Nephron (organoid): ENCODE measurements around the gene IMP3.
"Not testable (repeated sequence)": the region's sequence is repeated elsewhere in the genome, so short reads cannot be mapped to it uniquely, and the experiment has no call there.

ENCODE experiments used
- H3K27ac Mint-ChIP-seq, 3 experiments: 2 replicates each; pipeline ENCODE4 v1.8.0; 2020; ENCODE audit warnings: mixed read lengths in 3 of 3, mild to moderate bottlenecking in 2 of 3, moderate library complexity in 1 of 3
- H3K27me3 Mint-ChIP-seq: 2 replicates; pipeline ENCODE4 v1.8.0; 2021; ENCODE audit warnings: low read depth, mild to moderate bottlenecking, moderate library complexity, mixed read lengths
- H3K36me3 Mint-ChIP-seq: 2 replicates; pipeline ENCODE4 v1.8.0; 2020; ENCODE audit warnings: low read depth, mixed read lengths
- H3K4me1 Mint-ChIP-seq: 2 replicates; pipeline ENCODE4 v1.8.0; 2020; ENCODE audit warnings: mixed read lengths
- H3K4me3 Mint-ChIP-seq, 3 experiments: 2 replicates each; pipeline ENCODE4 v1.8.0; 2020; ENCODE audit warnings: mild to moderate bottlenecking in 3 of 3, mixed read lengths in 3 of 3, moderate library complexity in 2 of 3
- H3K9me3 Mint-ChIP-seq: 2 replicates; pipeline ENCODE4 v1.8.0; 2020; ENCODE audit warnings: mixed read lengths
- CTCF ChIP-seq, 3 experiments: fragments of 200-600 bp; sonication (generic); IDR thresholded peaks; one replicate each; pipeline ENCODE4 v1.5.0; 2021; ENCODE audit warnings: antibody characterized with exemption in 3 of 3; ENCODE audit not compliant: unreplicated experiment in 3 of 3

The IMP3 gene, protein sequence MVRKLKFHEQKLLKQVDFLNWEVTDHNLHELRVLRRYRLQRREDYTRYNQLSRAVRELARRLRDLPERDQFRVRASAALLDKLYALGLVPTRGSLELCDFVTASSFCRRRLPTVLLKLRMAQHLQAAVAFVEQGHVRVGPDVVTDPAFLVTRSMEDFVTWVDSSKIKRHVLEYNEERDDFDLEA

DNA sequence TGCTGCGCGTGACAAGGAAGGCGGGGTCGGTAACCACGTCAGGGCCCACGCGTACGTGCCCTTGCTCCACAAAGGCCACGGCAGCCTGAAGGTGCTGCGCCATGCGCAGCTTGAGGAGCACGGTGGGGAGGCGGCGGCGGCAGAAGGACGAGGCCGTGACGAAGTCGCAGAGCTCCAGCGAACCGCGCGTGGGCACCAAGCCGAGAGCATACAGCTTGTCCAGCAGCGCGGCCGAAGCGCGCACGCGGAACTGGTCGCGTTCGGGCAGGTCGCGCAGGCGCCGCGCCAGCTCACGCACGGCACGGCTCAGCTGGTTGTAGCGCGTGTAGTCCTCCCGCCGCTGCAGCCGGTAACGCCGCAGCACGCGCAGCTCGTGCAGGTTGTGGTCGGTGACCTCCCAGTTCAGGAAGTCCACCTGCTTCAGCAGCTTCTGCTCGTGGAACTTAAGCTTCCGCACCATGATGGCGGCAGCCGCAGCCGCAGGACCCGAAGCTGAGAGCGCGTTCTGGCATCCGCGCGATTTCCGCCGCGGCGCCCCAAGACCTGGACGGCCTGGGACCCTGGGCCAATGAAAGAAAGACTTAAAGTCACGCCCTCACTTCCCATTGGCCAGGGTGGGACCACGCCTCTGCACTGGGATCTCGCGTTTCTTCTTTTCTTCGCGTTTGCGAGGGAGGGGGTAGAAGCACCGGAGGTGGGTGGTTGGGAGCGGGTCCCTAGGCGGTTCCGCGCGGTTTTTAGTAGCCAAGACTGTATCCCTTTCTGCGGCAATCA, at the start of gene IMP3:
IMP3 (minus strand) TSS at position 516 of the 774 bp plus-strand sequence; CDS start at position 460, 56 bp downstream.
- H3K4me3 Mint-ChIP-seq, result peak within 1 kb of the TSS; percentile 86 to 95 (median 92)
- H3K27ac Mint-ChIP-seq, result peak within 1 kb of the TSS; percentile 92 to 94 (median 93)
- no peaks in the 10 kb centered on the region for H3K27me3 Mint-ChIP-seq
- no peaks in the 10 kb centered on the region for H3K36me3 Mint-ChIP-seq
- H3K9me3 Mint-ChIP-seq, result no peaks in the 10 kb centered on the region
- TF ChIP-seq CTCF (IDR thresholded peaks at IDR 0.05; ENCODE audit: unreplicated experiment in 3 of 3), result no peak
- peaks cover 20% of the 10 kb centered on the region for H3K4me1 Mint-ChIP-seq

- not testable (repeated sequence) for H3K27ac Mint-ChIP-seq, H3K4me3 Mint-ChIP-seq, H3K36me3 Mint-ChIP-seq, H3K9me3 Mint-ChIP-seq, H3K27me3 Mint-ChIP-seq
- peaks cover 17% of the 10 kb centered on the region for H3K4me1 Mint-ChIP-seq
Measured at GRCh38 chr15:75689429-75689828, 49.4 kb upstream of the IMP3 start.

GRCh38 chr15:75688831-75689230, 48.8 kb upstream of the IMP3 start:
- TF ChIP-seq CTCF (IDR thresholded peaks at IDR 0.05; ENCODE audit: unreplicated experiment in 3 of 3), result no peak

GRCh38 chr15:75688278-75688557, 48.2 kb upstream of the IMP3 start:
- Mint-ChIP-seq H3K4me1 (peaks cover 5% of the 10 kb centered on the region), H3K36me3 (peaks cover 4% of the 10 kb centered on the region), H3K4me3 (no peak overlapping the region), H3K27me3 (no peaks in the 10 kb centered on the region), H3K27ac (peak overlapping the region in 1 of 3 experiments; percentile 3), H3K9me3 (no peaks in the 10 kb centered on the region)
- TF ChIP-seq CTCF (IDR thresholded peaks at IDR 0.05; ENCODE audit: unreplicated experiment in 3 of 3), result no peak

More at GRCh38 chr15:75688831-75689230, 48.8 kb upstream of the IMP3 start:
- Mint-ChIP-seq H3K36me3 (peaks cover 4% of the 10 kb centered on the region), H3K27me3 (no peaks in the 10 kb centered on the region), H3K4me1 (peaks cover 11% of the 10 kb centered on the region), H3K4me3 (no peak overlapping the region), H3K9me3 (no peaks in the 10 kb centered on the region), H3K27ac (no peak overlapping the region)

DNA sequence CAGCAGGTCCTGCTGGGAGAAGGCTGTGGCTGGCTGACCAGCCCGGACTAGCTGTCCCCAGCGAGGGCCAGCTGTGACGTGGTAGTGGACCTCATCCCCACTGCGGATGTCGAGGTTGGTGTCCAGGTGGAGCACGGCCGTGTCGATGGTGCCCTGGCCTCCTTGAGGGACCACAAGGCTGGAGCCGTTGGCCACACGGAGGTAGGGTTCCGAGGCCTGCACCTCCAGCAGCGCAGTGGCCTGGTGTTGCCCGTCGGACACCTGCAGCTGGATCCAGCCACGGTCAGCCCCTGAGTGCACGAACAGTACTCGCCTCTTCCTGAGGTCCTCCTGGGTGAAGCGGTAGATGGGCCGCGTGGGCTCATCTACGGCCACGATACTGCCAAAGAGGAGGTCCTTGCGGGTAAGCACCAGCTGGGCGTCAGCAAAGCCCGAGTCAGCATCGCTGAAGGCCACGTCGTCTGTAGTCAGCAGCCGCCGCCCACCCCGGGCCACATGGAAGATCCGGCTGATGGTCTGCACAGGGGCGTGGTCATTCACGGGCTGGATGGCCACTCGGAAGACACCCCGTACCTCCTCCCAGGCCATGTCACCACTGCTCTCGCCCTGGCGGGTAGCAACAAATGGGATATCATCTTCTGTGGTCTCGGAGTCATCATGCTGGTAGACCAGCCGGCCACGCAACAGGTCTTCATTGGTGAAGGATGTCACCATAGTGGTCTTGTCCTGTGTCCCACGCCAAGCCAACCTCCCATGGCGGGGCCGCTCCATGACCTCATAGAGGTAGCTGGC, 47.7 kb upstream of the IMP3 start:
- H3K36me3 Mint-ChIP-seq, result peaks cover 4% of the 10 kb centered on the region
- TF ChIP-seq CTCF (IDR thresholded peaks at IDR 0.05; ENCODE audit: unreplicated experiment in 3 of 3), result no peak
- no peak overlapping the region for H3K4me3 Mint-ChIP-seq
- H3K27ac Mint-ChIP-seq, result peak overlapping the region in 1 of 3 experiments; percentile 3
- no peaks in the 10 kb centered on the region for H3K27me3 Mint-ChIP-seq
- H3K4me1 Mint-ChIP-seq, result peaks cover 5% of the 10 kb centered on the region
- H3K9me3 Mint-ChIP-seq, result no peaks in the 10 kb centered on the region

DNA sequence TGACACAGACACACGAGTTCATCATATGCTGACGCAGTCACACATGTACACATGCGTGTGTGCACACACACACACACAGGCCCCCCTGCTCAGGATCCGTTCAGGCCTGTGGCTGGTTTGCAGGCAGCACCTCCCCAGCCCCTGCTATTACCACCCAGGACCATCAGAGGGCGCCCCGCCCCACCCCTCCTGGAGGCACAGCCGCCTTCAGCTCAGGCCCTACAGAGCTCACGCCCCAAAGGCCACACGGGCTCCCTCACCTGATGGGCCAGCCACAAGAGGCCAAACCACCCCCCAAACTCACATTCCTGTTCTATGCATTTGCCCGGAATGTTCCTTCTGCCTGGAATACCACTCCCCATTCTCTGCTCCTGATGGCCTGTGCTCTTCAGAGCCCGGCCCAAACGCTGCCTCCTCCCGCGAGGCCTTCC, 46.2 kb upstream of the IMP3 start:
- not testable (repeated sequence) for H3K27ac Mint-ChIP-seq, H3K36me3 Mint-ChIP-seq

More for the DNA sequence above, 46.2 kb upstream of the IMP3 start:
- peak; percentile 77 to 80 (median 78) for TF ChIP-seq CTCF (IDR thresholded peaks at IDR 0.05; ENCODE audit: unreplicated experiment in 3 of 3)
- not testable (repeated sequence) for H3K4me3 Mint-ChIP-seq, H3K9me3 Mint-ChIP-seq, H3K27me3 Mint-ChIP-seq, H3K4me1 Mint-ChIP-seq
